Neutrophil (primary cell): Measurements from ENCODE around the gene TCTA.

Experiments
- H3K27ac ChIP-seq: fragments of 200-600 bp; sonication (generic); 2 replicates; pipeline ENCODE4 v1.5.1; 2016; ENCODE audit warnings: mild to moderate bottlenecking, moderate library complexity
- H3K27me3 ChIP-seq: fragments of 200-600 bp; sonication (generic); 2 replicates; pipeline ENCODE4 v1.6.0; 2016; ENCODE audit warnings: mild to moderate bottlenecking
- H3K36me3 ChIP-seq: fragments of 200-600 bp; sonication (generic); 2 replicates; pipeline ENCODE4 v1.5.1; 2017
- H3K4me1 ChIP-seq, 2 experiments: fragments of 200-600 bp in 1 of 2; sonication (generic) in 1 of 2; 1 replicate in 1 of 2; 2 replicates in 1 of 2; pipeline versions ENCODE4 v1.5.1 to v1.6.1; 2013 to 2016; ENCODE audit warnings: low read depth in 1 of 2, low read length in 1 of 2, mild to moderate bottlenecking in 1 of 2, moderate library complexity in 1 of 2; ENCODE audit not compliant: control insufficient read depth in 1 of 2, insufficient read depth in 1 of 2
- H3K4me3 ChIP-seq, 2 experiments: fragments of 200-600 bp in 1 of 2; sonication (generic) in 1 of 2; 1 replicate in 1 of 2; 2 replicates in 1 of 2; pipeline ENCODE4 v1.5.1; 2013 to 2016; ENCODE audit warnings: low read depth in 1 of 2, low read length in 1 of 2, mild to moderate bottlenecking in 1 of 2, moderate library complexity in 1 of 2
- H3K9me3 ChIP-seq: fragments of 200-600 bp; sonication (generic); 2 replicates; pipeline ENCODE4 v1.5.1; 2016
- CTCF ChIP-seq: fragments of 200-600 bp; sonication (generic); IDR thresholded peaks from 2 replicates; pipeline ENCODE4 v1.5.1; 2016; ENCODE audit warnings: antibody characterized with exemption

TCTA gene

GRCh38 chr3:49454898-49455681 lies 42.9 kb downstream of the TCTA start:
- no peak for TF ChIP-seq CTCF
- no peak overlapping the region for H3K4me3 ChIP-seq

GRCh38 chr3:49456466-49456865 lies 44.2 kb downstream of the TCTA start:
- Histone ChIP-seq H3K9me3 (no peaks in the 10 kb centered on the region), H3K4me3 (no peak overlapping the region), H3K4me1 (no peaks in the 10 kb centered on the region), H3K27me3 (no peaks in the 10 kb centered on the region), H3K36me3 (no peaks in the 10 kb centered on the region), H3K27ac (no peak overlapping the region)
- no peak for TF ChIP-seq CTCF

More at GRCh38 chr3:49454898-49455681, 42.9 kb downstream of the TCTA start:
- H3K9me3 ChIP-seq, result no peaks in the 10 kb centered on the region
- no peaks in the 10 kb centered on the region for H3K27me3 ChIP-seq
- no peaks in the 10 kb centered on the region for H3K36me3 ChIP-seq
- no peaks in the 10 kb centered on the region for H3K4me1 ChIP-seq
- H3K27ac ChIP-seq, result no peak overlapping the region

- H3K9me3 ChIP-seq, result no peaks in the 10 kb centered on the region
Measured at GRCh38 chr3:49460188-49460890, 48.1 kb downstream of the TCTA start.

DNA sequence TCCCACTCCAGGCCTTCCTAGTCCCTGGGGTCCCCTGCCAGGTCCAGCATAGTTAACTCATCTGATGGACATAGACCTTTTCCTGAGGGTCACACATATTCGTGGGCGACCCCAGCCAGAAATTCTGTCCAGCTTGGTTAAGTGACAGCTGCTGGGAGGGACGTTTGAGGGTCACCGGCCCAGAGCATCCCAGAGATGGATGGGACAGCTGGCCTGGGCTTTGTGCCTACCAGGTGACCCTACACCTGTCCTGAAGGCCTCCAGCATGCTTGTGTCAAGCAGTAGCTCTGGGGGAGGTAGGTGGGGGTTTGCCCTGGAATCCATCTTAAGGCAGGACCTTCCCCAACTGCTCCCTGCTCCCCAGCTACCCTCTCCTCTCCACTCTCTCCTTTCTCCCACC lies 48.7 kb downstream of the TCTA start:
- H3K9me3 ChIP-seq, result no peaks in the 10 kb centered on the region
- no peak overlapping the region for H3K4me3 ChIP-seq
- TF ChIP-seq CTCF, result no peak
- no peaks in the 10 kb centered on the region for H3K27me3 ChIP-seq
- no peaks in the 10 kb centered on the region for H3K36me3 ChIP-seq
- no peak overlapping the region for H3K27ac ChIP-seq
- no peaks in the 10 kb centered on the region for H3K4me1 ChIP-seq

More at GRCh38 chr3:49460188-49460890, 48.1 kb downstream of the TCTA start:
- no peak overlapping the region for H3K4me3 ChIP-seq
- no peaks in the 10 kb centered on the region for H3K27me3 ChIP-seq
- no peak overlapping the region for H3K27ac ChIP-seq
- no peaks in the 10 kb centered on the region for H3K4me1 ChIP-seq
- H3K36me3 ChIP-seq, result no peaks in the 10 kb centered on the region
- TF ChIP-seq CTCF, result no peak

- no peak overlapping the region for H3K27ac ChIP-seq
- TF ChIP-seq CTCF, result no peak
Measured at GRCh38 chr3:49461443-49462171, 49.4 kb downstream of the TCTA start.

More at GRCh38 chr3:49461443-49462171, 49.4 kb downstream of the TCTA start:
- H3K36me3 ChIP-seq, result no peaks in the 10 kb centered on the region
- no peaks in the 10 kb centered on the region for H3K4me1 ChIP-seq
- no peaks in the 10 kb centered on the region for H3K27me3 ChIP-seq
- H3K4me3 ChIP-seq, result no peak overlapping the region
- H3K9me3 ChIP-seq, result no peaks in the 10 kb centered on the region
